Choroid plexus epithelial cell (primary cell): Measurements from ENCODE around the gene IFITM2.
A peak's percentile ranks its signal among the peaks of the same experiment; 100 is the strongest.
"Not testable (repeated sequence)": the region's sequence is repeated elsewhere in the genome, so short reads cannot be mapped to it uniquely, and the experiment has no call there.

Source experiments
- DNase-seq: peaks from one replicate; pipeline ENCODE4 v3.0.0-alpha.2; 2010; ENCODE audit warnings: low read depth
- H3K4me3 ChIP-seq: 2 replicates; pipeline ENCODE4 v1.5.1; 2011; ENCODE audit warnings: low read depth, mild to moderate bottlenecking, control low read depth, low read length, moderate library complexity
- TF ChIP-seq, protein P1 (sequence below): conservative IDR thresholded peaks from 2 replicates; pipeline ENCODE4 v1.5.1; 2011; ENCODE audit warnings: low read depth, mild to moderate bottlenecking, control low read depth, inconsistent platforms, low read length, moderate library complexity

The IFITM2 gene

DNA sequence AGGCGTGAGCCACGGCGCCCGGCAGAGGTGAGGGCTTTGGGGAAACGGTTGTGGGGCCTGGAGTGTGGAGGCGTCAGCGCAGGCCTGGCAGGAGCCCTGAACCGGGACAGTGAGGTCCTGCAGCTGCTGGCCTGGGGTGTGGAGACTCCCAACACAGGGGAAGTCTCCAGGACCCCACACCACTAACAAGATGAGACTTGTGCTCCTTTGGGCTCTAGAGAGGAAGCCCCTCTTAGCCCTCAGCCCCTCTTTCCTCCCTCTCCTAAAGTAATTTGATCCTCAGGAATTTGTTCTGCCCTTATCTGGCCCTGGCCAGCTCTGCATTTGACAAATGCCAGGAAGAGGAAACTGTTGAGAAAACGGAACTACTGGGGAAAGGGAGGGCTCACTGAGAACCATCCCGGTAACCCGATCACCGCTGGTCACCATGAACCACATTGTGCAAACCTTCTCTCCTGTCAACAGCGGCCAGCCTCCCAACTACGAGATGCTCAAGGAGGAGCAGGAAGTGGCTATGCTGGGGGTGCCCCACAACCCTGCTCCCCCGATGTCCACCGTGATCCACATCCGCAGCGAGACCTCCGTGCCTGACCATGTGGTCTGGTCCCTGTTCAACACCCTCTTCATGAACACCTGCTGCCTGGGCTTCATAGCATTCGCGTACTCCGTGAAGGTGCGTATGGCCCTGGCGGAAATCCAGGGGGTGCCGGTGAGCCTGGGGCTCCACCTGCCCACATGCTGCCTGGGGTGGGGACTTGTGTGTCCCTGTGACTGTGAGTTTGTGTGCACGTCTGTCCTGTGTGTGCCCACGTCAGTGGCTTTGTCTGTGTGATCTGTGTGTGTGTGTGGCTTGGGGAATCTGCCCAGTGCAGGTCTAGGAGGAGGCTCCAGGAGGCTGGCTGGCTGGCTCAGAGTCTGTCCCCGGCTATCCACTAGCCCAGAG, at the start of gene IFITM2:
IFITM2 (plus strand) TSS at position 51 of the 943 bp plus-strand sequence; CDS start at position 428, 377 bp downstream.
- DNase-seq, result peak; percentile 84
- H3K4me3 ChIP-seq, result peak within 1 kb of the TSS; percentile 66

DNA sequence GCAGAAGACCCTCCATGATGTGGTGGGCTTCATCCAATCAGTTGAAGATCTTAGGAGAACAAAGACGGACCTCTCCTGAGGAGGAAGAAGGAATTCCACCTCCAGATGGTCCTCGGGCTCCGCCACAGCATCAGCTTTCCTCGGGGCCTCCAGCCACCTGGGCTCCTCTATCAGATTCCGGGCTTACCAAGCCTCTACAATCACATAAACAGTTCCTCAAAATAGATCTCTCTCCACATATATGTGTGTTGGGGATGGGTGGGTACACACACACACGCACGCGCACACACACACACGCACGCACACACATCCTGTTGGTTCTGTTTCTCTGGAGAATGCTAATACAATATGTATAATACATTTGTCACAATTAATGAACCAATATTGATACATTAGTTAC, 48.2 kb upstream of the IFITM2 start:
- TF ChIP-seq, protein P1, sequence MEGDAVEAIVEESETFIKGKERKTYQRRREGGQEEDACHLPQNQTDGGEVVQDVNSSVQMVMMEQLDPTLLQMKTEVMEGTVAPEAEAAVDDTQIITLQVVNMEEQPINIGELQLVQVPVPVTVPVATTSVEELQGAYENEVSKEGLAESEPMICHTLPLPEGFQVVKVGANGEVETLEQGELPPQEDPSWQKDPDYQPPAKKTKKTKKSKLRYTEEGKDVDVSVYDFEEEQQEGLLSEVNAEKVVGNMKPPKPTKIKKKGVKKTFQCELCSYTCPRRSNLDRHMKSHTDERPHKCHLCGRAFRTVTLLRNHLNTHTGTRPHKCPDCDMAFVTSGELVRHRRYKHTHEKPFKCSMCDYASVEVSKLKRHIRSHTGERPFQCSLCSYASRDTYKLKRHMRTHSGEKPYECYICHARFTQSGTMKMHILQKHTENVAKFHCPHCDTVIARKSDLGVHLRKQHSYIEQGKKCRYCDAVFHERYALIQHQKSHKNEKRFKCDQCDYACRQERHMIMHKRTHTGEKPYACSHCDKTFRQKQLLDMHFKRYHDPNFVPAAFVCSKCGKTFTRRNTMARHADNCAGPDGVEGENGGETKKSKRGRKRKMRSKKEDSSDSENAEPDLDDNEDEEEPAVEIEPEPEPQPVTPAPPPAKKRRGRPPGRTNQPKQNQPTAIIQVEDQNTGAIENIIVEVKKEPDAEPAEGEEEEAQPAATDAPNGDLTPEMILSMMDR, result no peak
- DNase-seq, result no peak
- H3K4me3 ChIP-seq, result no peak overlapping the region

DNA sequence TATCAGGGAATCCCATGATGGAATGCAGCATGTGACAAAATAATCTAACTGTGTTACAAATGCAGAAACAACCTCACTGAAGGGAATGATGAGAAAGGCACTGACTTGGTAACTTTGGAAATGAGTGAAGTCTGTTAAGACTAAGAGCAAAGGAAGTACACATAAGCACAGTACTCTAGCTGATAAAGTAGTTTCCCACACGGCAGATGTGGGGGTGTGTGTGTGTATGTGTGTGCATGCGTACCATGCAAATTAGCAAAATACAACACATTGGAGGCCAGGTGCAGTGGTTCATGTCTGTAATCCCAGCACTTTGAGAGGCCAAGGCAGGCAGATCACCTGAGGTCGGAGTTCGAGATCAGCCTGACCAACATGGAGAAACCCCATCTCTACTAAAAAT, 46.0 kb upstream of the IFITM2 start:
- TF ChIP-seq, protein P1, result no peak
- no peak overlapping the region for H3K4me3 ChIP-seq
- no peak for DNase-seq

GRCh38 chr11:266676-267439, 40.8 kb upstream of the IFITM2 start:
- DNase-seq, result no peak
- TF ChIP-seq, protein P1, result no peak
- H3K4me3 ChIP-seq, result no peak overlapping the region

GRCh38 chr11:267491-267994, 40.1 kb upstream of the IFITM2 start:
- no peak for DNase-seq
- TF ChIP-seq, protein P1, result no peak
- H3K4me3 ChIP-seq, result no peak overlapping the region

DNA sequence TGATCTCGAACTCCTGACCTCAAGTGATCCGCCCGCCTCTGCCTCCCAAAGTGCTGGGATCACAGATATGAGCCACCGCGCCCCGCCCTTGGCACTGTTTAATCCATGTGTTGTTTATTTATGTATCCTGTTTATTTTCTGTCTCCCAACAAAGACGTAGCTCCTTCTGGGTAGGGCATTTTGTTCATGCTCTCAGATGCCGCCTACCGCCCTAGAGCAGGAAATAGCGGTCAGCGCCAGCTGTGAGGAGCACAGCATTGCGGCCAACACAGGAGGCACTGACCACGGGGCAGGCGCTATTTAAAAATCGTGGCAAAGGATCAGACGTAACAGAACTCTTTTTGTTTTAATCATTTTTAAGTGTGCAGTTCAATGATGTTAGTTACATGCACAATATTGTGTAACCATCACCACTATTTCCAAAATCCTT, 38.9 kb upstream of the IFITM2 start:
- DNase-seq, result peak; percentile 64
- not testable (repeated sequence) for H3K4me3 ChIP-seq
- TF ChIP-seq, protein P1, result peak; percentile 22

DNA sequence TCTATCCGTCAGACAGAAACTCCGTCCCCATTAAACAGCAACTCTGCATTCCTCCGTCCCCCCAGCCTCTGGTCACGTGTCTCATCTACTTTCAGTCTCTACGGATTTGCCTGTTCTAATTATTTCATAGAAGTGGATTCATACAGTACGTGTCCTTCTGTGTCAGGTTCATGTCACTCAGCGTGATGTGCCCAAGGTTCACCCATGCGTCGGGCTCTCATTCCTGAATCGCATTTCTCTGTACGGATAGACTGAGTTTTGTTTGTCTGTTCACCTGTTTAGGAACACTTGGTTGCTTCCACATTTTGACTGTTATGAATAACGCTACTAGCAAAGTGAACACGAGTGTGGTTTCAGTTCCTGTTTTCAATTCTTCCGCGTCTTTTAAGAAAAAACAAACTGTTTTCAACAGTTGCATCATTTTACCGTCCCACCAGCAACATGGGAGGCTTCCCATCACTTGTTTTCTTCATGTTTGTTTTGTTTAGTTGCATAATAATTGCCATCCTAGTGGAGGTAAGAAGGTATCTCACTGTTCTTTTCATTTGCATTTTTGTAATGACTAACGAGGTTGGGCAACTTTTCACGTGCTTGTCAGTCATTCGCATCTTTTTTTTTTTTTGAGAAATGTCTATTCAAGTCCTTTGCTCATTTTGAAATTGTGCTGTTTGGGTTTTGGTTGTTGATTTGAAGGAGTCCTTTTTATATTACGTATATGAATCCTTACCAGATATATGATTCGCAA, 38.3 kb upstream of the IFITM2 start:
- TF ChIP-seq, protein P1, result no peak
- H3K4me3 ChIP-seq, result peak overlapping the region; percentile 35

More for the DNA sequence above, 38.3 kb upstream of the IFITM2 start:
- DNase-seq, result peak; percentile 26
